ENCODE data around the gene CCL11. TPM values are rescaled to one million over a fixed set of nuclear protein-coding genes. Genes with fewer than 3 reads are reported as not detected.

CCL11 gene
- total RNA-seq, 1 experiment from 2014 or later = not detected

DNA sequence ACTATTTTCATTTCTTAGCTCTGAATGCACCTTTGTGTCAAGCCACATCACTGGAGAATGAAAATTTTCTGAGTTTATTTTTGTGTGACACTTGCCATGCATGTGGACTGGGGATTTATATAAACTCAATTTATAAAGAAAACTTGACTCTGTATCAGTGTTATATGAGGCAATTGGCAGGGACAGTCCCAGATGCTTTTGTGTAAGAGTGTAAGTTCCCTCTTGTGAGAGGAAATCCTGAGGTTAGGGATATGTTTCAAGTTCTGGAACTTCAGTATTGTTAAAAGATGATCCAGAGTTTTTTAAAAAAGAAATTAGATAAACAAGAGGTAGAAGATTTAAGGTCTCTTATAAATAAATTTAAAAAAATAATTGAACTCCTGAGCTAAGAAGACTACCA, 22.8 kb downstream of the CCL11 start (continued):
- TF ChIP-seq, protein P1, sequence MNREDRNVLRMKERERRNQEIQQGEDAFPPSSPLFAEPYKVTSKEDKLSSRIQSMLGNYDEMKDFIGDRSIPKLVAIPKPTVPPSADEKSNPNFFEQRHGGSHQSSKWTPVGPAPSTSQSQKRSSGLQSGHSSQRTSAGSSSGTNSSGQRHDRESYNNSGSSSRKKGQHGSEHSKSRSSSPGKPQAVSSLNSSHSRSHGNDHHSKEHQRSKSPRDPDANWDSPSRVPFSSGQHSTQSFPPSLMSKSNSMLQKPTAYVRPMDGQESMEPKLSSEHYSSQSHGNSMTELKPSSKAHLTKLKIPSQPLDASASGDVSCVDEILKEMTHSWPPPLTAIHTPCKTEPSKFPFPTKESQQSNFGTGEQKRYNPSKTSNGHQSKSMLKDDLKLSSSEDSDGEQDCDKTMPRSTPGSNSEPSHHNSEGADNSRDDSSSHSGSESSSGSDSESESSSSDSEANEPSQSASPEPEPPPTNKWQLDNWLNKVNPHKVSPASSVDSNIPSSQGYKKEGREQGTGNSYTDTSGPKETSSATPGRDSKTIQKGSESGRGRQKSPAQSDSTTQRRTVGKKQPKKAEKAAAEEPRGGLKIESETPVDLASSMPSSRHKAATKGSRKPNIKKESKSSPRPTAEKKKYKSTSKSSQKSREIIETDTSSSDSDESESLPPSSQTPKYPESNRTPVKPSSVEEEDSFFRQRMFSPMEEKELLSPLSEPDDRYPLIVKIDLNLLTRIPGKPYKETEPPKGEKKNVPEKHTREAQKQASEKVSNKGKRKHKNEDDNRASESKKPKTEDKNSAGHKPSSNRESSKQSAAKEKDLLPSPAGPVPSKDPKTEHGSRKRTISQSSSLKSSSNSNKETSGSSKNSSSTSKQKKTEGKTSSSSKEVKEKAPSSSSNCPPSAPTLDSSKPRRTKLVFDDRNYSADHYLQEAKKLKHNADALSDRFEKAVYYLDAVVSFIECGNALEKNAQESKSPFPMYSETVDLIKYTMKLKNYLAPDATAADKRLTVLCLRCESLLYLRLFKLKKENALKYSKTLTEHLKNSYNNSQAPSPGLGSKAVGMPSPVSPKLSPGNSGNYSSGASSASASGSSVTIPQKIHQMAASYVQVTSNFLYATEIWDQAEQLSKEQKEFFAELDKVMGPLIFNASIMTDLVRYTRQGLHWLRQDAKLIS (CRISPR knock-in tag; IDR thresholded peaks at IDR 0.05; ENCODE audit: borderline replicate concordance) = no peak
- no peak for TF ChIP-seq PRRX2 (CRISPR knock-in tag; IDR thresholded peaks at IDR 0.05)

- DNase-seq (ENCODE audit: low spot score) = no peak
- Mint-ChIP-seq H3K4me3 (no peak overlapping the region), H3K4me1 (peaks cover 5% of the 10 kb centered on the region), H3K27ac (no peak overlapping the region), H3K9me3 (no peaks in the 10 kb centered on the region), H3K27me3 (ENCODE audit: low read depth) (peaks cover 18% of the 10 kb centered on the region), H3K36me3 (no peaks in the 10 kb centered on the region)
- ChIA-PET POLR2A (no interaction called here), CTCF (interaction anchor here (12.7 kb wide), 1 partner anchor 50 kb away, joined by 166 read pairs; the partner anchor contains the start of gene CCL1)
- no peak for TF ChIP-seq CBFB (CRISPR knock-in tag; IDR thresholded peaks at IDR 0.05; ENCODE audit: low read depth)
- TF ChIP-seq, protein P2, sequence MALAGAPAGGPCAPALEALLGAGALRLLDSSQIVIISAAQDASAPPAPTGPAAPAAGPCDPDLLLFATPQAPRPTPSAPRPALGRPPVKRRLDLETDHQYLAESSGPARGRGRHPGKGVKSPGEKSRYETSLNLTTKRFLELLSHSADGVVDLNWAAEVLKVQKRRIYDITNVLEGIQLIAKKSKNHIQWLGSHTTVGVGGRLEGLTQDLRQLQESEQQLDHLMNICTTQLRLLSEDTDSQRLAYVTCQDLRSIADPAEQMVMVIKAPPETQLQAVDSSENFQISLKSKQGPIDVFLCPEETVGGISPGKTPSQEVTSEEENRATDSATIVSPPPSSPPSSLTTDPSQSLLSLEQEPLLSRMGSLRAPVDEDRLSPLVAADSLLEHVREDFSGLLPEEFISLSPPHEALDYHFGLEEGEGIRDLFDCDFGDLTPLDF (CRISPR knock-in tag; IDR thresholded peaks at IDR 0.05) = no peak
- no peak for TF ChIP-seq RELA (CRISPR knock-in tag; IDR thresholded peaks at IDR 0.05; ENCODE audit: borderline replicate concordance)
- TF ChIP-seq ZNF317 (CRISPR knock-in tag; IDR thresholded peaks at IDR 0.05; ENCODE audit: borderline replicate concordance, low read depth) = no peak
- no peak for TF ChIP-seq ESRRA (CRISPR knock-in tag; IDR thresholded peaks at IDR 0.05; ENCODE audit: borderline replicate concordance)
- TF ChIP-seq ZNF121 (CRISPR knock-in tag; IDR thresholded peaks at IDR 0.05) = no peak
- TF ChIP-seq IRF1 (CRISPR knock-in tag; IDR thresholded peaks at IDR 0.05) = no peak
- no peak for TF ChIP-seq NR1H2 (CRISPR knock-in tag; IDR thresholded peaks at IDR 0.05)
- no peak for TF ChIP-seq SOX15 (CRISPR knock-in tag; IDR thresholded peaks at IDR 0.05)
- ATAC-seq = no peak
These were observed 25.7 kb downstream of the CCL11 start for GRCh38 chr17:34311291-34311690.

- TF ChIP-seq, protein P3, sequence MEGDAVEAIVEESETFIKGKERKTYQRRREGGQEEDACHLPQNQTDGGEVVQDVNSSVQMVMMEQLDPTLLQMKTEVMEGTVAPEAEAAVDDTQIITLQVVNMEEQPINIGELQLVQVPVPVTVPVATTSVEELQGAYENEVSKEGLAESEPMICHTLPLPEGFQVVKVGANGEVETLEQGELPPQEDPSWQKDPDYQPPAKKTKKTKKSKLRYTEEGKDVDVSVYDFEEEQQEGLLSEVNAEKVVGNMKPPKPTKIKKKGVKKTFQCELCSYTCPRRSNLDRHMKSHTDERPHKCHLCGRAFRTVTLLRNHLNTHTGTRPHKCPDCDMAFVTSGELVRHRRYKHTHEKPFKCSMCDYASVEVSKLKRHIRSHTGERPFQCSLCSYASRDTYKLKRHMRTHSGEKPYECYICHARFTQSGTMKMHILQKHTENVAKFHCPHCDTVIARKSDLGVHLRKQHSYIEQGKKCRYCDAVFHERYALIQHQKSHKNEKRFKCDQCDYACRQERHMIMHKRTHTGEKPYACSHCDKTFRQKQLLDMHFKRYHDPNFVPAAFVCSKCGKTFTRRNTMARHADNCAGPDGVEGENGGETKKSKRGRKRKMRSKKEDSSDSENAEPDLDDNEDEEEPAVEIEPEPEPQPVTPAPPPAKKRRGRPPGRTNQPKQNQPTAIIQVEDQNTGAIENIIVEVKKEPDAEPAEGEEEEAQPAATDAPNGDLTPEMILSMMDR (IDR thresholded peaks at IDR 0.05) = no peak
- no peak for TF ChIP-seq FOXJ3 (CRISPR knock-in tag; IDR thresholded peaks at IDR 0.05; ENCODE audit: borderline replicate concordance)
- TF ChIP-seq ZNF219 (CRISPR knock-in tag; IDR thresholded peaks at IDR 0.05; ENCODE audit: borderline replicate concordance) = no peak
- TF ChIP-seq ZNF121 (CRISPR knock-in tag; IDR thresholded peaks at IDR 0.05) = no peak
- Mint-ChIP-seq H3K4me1 (no peaks in the 10 kb centered on the region), H3K27me3 (ENCODE audit: low read depth) (peaks cover 18% of the 10 kb centered on the region), H3K4me3 (no peak overlapping the region), H3K36me3 (no peaks in the 10 kb centered on the region), H3K27ac (no peak overlapping the region), H3K9me3 (no peaks in the 10 kb centered on the region)
- POLR2A ChIA-PET = no interaction called here
- ATAC-seq (no peak), DNase-seq (ENCODE audit: low spot score) (no peak)
- CTCF ChIA-PET = interaction anchor here (12.7 kb wide), 1 partner anchor 49 kb away, joined by 166 read pairs; the partner anchor contains the start of gene CCL1
These were observed 26.5 kb downstream of the CCL11 start for GRCh38 chr17:34312080-34312479.

All from WTC11 (cell line).